ENCODE measurements around the gene TM2D3.

GRCh38 chr15:101686718-101687117, 34.5 kb upstream of the TM2D3 start:
- TF ChIP-seq CEBPB (IDR thresholded peaks at IDR 0.05; ENCODE audit: low read depth, low read length) (no peak), CREB1 (IDR thresholded peaks at IDR 0.05) (no peak), CTCF (IDR thresholded peaks at IDR 0.05; ENCODE audit: control extremely low read depth in 1 of 3, insufficient read depth in 1 of 3, low read depth in 1 of 3, low read length in 3 of 3) (no peak), JUND (IDR thresholded peaks at IDR 0.05; ENCODE audit: low read length) (no peak), POLR2AphosphoS5 (IDR thresholded peaks at IDR 0.05; ENCODE audit: low read depth, low read length) (no peak), EP300 (IDR thresholded peaks at IDR 0.05; ENCODE audit: borderline replicate concordance in 1 of 2, low read depth in 2 of 2, low read length in 2 of 2) (no peak), EZH2 (IDR thresholded peaks at IDR 0.05; ENCODE audit: low read depth, low read length, severe bottlenecking) (no peak), MAFK (IDR thresholded peaks at IDR 0.05; ENCODE audit: low read depth, low read length) (no peak), POLR2A (IDR thresholded peaks at IDR 0.05; ENCODE audit: control extremely low read depth in 1 of 2, low read depth in 2 of 2, low read length in 2 of 2) (no peak), ATF3 (IDR thresholded peaks at IDR 0.05; ENCODE audit: insufficient read depth, low read depth, low read length) (no peak), SP4 (IDR thresholded peaks at IDR 0.05; ENCODE audit: low read length) (no peak), HDAC6 (IDR thresholded peaks at IDR 0.05; ENCODE audit: low read depth, low read length) (no peak), RBBP5 (IDR thresholded peaks at IDR 0.05; ENCODE audit: borderline replicate concordance, low read depth, low read length) (no peak)
